Activated CD8-positive, alpha-beta memory T cell treated with anti-CD3 and anti-CD28 coated beads for 4 hours (primary cell): ENCODE data around the gene CIART.
"Not testable (repeated sequence)": the region's sequence is repeated elsewhere in the genome, so short reads cannot be mapped to it uniquely, and the experiment has no call there.

Source experiments
- DNase-seq, 2 donors: peaks; one replicate each; pipeline ENCODE4 v3.0.0-alpha.2; 2020; ENCODE audit warnings: low read depth in 2 of 2

CIART gene

DNA sequence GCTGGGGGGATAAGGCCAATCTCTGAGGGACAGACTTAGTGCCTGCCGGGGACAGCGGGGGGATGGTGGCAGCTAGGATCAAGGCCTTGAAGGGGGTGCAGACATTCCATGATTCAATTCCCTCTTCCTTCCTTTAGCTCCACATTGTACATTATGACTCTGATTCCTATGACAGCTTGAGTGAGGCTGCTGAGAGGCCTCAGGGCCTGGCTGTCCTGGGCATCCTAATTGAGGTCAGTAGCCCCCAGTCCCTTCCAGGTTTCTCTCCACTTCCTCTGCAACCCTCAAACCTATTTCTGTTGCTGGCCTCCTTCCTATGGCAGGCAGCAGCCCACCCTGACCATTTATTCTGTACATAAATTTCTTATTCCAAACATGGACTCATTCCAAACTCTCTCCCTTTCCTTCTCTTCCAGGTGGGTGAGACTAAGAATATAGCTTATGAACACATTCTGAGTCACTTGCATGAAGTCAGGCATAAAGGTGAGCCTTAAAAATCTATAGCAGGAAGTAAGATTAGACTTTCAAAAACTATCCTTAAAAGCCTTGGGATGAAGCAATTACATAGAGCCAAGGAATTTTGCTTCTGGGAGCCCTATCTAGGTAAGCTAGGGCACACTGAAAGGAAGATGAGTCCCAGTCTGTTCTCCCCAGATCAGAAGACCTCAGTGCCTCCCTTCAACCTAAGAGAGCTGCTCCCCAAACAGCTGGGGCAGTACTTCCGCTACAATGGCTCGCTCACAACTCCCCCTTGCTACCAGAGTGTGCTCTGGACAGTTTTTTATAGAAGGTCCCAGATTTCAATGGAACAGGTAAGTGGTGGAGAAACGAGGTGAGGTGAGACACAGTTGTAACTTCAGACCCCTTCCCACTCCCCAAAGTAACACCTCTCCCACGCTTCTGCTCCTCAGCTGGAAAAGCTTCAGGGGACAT, 19.7 kb upstream of the CIART start:
- DNase-seq = no peak

DNA sequence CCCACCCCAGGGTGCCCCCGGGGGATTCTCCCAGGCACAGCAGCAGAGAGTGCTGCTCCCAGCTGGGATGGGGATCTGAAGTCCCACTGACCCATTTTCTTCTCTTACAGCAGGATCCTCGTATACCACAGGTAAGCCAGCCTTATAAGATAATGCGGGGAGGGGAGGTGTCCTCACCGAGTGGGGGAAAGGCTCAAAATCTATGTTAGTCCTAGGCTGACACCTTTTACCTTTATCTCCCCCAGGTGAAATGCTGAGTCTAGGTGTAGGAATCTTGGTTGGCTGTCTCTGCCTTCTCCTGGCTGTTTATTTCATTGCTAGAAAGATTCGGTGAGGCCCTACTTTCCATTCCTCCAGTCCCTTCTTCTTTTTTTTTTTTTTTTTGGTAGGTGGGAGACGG, 18.8 kb upstream of the CIART start:
- DNase-seq = no peak

DNA sequence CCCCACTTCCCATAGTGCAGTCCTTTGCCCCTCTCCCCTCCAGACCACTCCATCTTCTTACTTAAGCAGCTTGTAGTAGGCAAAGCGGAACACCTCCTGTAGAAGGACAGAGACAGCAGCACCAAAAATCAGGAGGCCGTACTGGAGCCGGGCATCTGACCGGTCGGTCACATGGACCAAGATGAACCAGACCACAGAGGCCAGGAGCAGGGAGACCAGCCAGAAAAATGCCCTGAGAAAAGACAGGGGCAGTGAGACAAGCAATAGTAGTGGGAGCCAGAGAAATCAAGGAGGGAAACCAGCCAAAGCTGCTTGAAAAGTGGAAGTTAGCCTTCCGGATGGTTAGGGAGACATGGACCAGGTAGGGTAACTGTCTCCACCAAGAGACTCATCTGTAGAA, 14.5 kb upstream of the CIART start:
- DNase-seq = no peak

DNA sequence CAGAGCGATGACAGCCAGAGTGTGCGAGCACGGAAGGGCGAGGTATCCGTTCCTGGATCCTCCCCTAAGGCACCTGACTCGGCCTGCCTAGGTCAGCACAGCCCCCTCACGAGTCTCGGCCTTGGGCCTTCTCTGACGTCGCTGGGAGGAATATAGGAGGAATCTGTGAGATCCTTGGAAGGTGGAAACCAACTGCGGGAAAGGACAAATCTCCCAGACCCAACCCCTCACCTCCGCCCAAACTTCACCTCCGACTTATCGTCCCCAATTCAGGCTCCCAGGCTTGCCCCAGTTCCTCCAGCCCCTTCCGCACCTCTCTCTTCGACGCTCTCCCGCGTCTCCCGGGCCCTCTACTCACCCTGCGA, 14.0 kb upstream of the CIART start:
- no peak for DNase-seq

DNA sequence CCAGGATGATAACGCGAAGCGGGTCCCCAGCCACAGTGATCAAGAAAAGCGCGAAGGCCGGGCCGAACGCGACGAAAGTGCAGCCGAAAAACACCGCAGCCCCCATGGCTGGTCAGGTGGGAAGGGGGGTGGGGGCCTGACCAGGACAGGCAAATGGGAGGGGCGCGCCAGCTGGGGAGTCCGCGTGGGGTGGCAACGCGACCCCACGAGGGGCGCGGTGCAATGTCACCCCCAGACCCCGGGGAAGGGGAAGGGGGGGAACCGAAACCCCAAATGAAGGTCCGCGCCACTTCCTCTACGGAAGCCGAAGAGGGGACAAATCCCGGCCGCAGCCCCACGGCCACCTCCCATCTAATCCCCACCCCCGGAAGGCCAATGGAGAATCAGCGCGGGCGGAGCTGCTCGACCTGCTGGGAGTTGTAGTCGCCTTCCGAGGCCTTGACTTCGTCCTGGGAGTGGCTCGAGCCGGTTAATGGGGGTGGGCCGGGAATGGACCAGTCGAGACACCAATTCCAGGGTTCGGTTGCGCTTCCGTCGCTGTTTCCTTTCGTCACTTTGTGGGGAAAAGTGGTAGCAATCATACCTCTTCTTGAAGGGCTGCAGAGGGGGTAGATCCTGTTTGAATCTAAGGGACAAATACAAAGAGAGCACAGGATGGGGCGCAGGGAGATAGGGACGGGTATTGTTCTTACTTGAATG, 13.5 kb upstream of the CIART start, which contains the start of gene APH1A:
TSS of gene APH1A (minus strand) at position 312 of the 699 bp plus-strand sequence. CDS start at position 106, 206 bp downstream.
- peak; percentile 86 to 87 for DNase-seq

DNA sequence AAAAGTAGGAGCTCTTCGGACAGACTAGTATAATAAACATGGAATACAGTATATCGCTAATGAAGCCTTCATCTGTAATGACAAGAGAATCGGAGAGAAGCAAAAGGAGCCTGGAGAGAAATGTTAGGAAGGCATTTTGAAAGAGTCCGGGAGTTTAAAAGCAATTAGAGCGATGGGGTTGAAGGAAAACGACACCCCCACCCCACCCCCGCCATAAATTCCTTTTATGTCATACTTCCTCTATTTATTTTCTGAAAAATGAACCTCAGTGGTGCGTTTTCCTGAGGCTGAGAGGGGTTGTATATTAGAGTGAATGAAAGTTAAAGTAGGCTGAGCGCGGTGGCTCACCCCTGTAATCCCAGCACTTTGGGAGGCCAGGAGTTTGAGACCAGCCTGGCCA, 12.9 kb upstream of the CIART start:
- no peak for DNase-seq

DNA sequence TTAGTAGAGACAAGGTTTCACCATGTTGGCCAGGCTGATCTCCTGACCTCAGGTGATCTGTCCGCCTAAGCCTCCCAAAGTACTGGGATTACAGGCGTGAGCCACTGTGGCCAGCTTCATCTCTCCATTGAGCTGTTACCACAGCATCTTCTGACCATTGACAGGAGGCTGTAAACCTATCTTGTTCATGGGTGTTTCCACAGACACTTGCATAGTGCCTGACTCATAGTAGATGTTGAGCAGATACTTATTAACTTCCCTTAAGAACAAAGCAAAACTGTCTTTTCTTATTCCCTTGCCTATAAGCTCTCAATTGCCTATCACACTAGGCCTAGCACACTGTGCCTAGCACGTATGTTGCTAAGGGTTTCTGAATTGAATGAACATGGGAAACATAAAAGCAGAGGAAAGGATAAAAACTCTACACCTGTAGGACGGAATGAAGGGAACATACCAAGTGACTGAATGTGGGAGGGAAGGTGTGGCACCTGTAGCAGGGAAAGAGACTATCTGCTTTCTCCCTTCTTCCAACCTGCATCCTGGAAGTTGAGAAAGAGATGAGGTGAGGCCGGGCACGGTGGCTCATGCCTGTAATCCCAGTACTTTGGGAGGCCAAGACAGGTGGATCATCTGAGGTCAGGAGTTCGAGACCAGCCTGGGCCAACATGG, 10.9 kb upstream of the CIART start:
- no peak for DNase-seq

DNA sequence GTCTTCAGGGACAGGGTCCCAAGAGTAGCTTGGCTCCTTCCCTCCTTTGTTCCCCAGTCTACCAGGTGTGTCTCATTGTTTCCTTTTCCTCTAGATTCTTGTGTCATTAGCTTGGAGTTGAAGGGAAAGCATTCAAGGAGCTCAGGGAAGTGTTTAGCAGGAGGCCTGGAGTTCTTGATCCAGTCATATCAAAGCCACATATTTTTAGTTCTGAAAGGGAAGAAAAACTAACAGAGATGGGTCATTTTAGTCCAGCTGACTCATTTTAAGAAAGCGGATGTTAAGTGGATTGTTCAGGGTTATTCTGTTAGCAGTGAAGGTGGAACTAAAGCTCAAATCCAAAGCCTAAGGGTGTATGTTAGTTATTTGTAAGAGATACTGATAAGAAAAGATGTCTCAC, 9.0 kb upstream of the CIART start:
- no peak for DNase-seq

DNA sequence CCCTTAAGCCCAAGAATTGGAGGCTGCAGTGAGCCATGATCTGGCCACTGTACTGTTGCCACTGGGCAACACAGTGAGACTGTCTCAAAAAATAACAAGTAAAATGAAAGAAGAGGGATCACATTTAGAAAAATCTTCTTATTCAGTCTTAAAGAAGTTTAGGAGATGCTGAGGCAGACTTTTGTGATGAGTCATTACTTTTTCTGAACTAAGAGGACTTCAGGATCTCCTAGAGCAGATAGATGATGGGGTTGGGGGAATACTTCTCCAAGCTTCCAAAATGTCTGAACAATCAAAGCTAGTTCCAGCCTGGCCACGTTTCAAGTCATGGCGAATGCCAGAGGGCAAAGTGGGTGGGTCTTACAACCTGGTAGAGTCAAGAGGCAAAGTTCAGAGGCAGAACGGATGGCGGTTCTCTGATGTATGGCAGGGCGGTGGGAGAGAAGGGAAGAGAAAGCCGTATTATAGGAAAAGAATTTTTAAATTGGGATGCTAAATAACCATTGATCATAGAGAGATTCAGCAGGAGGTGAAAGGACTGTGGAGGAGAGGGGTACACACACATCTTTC, 2.1 kb upstream of the CIART start:
- no peak for DNase-seq

DNA sequence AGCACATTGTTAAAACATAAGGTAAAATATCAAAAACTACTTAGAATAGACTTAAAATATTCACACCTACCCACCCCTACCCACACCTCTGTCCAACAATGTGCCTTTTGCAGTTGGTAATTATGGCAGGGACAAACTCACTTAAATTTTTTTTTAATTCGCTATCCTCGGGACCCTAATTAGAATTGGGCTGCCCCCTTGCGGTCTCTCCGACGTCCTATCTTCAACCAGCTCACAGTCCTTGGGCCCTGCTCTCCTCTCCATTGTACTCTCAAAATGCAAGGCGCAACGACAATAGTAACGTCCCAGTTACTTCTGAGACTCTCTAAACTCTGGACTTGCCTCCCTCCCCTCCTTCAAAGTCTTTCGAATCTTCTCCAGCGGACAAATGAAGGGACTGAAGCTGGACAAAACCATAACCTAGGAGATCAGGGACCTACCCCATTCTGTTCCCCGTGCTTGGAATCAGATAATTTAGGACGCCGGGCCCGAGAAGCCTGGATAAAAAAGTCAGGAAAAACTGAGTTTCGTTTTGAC, 1.1 kb upstream of the CIART start:
- peak; percentile 42 to 43 for DNase-seq

DNA sequence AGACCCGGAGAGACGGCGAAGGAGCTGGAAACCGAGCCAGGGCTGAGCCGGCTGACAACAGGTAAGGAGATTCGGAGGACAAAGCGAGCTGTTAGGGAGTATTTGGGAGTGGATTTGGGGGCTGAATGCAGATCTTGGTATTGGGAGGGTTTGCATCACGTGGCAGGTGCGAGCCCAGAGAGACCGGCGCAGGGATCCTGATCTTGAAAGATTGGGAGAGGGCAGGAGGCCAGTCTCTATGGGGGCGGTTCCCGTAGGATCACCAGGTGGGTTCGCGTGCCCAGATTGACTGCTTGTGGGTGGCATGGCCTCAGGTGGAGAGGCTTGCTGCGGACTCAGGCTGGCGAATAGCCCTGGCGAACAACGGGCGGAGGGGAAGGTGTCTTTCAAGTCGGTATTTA, 204 bp downstream of the CIART start:
- DNase-seq = no peak

DNA sequence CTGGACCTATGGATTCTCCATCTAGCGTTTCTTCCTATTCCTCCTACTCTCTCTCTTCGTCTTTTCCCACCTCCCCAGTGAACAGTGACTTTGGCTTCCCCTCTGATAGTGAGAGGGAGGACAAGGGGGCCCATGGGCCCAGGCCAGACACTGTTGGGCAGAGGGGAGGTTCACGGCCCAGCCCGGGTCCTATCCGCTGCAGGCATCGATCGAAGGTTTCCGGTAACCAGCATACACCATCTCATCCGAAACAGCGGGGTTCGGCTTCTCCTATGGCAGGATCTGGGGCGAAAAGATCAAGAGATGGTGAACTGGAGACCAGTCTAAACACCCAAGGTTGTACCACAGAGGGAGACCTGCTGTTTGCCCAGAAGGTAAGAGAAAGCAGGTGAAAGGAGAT, 906 bp downstream of the CIART start:
- DNase-seq = no peak

DNA sequence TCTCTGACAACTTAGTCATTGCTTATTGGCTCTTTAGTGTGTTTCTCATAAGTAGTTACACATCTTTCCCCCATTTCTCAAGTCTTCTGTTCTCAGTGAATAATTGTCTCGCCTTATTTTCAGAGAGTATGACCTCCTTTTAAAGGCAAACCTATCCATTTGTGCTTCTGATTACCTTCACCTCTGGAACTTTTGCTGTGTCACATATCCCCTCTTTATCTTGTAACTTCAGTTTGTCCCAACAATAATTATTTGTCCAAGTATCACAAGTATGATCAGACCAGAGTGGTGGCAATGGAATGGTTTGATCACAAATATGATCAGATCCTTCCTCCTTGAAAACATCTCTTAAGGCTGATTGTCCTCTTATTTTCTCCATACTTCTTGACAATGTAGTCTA, 6.0 kb downstream of the CIART start:
- no peak for DNase-seq

DNA sequence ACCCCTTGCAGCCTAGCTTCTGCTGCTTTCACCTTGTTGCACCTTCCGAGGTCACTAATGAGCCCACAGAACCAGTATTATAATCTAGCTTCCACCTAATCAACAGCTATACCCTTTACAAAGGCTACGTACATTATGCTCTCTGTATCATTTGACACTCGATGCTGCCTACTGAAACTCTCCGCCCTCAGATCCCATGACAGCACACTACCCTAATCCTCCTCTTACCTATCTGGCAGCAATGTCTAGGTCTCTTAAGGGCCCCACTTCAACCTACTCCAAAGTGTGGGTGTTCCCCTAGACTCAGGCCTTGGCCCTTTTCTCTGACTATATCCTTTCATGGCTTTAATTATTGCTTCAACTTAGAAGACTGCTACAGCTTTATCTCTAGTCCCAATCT, 6.5 kb downstream of the CIART start:
- no peak for DNase-seq

DNA sequence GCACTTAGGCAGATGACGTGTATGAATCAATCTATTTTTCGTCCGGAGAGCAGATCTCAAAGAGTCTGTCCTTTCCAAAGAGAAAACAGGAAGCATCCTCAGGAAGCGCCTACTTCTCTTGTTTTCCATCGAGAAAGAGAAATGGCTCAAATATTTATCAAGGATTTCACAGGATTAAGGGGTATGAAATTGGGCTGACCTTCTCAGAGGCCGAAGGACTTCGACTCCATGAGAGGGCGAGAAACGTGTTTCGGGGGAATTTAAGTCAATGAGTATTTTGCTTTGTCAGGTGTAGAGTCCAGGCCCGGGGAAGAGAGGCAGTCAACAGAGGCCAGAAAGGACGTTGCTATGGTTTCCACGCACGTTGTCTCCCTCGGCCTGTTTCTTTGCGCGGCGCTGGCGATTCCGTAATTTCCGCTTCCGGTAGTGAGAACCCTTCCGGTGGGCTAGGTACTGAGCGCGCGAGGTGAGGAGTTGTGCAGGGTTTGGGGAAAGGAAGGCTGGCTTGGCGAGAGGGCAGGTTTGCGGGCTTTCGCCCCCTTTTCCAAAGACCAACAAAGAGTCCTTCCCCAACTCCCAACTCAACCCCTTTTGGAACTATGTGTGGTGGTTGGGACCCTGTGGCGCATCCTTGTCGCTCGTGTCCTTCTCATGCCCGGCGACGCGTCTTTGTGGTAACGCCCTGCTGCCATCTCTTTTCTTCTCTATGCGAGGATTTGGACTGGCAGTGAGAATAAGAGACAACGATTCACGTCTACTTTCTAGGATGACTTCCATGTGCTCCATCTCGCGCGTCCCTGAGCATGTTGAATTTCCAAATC, 11.3 kb downstream of the CIART start, which contains the start of gene MRPS21:
TSS of gene MRPS21 (plus strand) at position 429 of the 821 bp plus-strand sequence. CDS start 506 bp downstream, outside the sequence.
- peak; percentile 60 to 80 for DNase-seq

DNA sequence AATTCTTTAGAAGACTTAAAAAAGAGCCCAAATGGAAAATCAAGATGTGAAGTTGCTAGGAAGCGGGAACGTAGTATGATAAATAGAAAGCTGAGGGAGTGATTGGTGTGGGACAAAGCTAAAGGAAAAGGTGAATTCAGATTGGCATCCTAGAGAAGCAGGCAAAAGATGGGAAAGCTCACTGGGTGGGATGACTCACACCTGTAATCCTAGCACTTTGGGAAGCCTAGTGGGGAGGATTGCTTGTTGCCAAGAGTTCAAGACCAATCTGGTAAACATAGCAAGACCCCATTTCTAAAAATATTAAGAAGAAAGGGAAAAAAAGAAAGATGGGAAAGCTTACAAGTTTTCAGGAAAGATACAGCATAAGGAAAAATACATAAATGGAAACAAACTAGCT, 13.1 kb downstream of the CIART start:
- no peak for DNase-seq

DNA sequence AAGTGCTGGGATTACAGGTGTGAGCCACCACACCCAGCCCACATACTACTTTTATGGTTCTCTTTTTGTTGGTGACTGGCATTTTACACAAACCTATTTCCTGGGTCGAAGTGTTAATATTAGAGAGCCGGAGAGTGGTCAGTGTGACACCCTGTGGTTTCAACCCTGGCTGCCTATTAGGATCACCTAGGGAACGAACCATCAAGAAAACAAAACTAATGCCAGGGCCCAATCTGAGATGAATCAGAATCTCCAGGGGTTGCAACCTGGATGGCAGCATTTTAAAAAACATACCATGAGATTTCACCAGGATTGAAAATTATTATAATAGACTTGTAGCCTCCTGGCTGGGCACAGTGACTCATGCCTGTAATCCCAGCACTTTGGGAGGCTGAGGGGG, 17.4 kb downstream of the CIART start:
- no peak for DNase-seq

DNA sequence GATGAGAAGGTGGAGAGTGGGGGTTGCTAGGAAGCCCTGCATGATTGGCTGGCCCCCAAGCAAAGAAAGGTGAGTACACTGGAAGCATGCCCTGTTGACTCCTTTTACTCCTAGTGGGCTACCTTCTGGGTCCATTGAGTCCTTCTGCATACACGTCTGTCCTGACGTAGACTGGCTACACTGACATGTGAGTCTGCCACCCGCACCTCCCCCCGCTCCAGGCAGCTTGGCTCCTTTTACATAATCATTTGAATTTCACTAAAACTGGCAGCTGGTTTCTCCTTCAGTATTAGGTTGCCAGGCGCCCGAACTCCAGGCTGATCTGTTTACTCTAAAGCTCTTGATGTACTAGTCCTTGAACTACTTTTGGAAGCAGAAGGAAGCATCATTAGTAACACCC, 20.0 kb downstream of the CIART start:
- no peak for DNase-seq

DNA sequence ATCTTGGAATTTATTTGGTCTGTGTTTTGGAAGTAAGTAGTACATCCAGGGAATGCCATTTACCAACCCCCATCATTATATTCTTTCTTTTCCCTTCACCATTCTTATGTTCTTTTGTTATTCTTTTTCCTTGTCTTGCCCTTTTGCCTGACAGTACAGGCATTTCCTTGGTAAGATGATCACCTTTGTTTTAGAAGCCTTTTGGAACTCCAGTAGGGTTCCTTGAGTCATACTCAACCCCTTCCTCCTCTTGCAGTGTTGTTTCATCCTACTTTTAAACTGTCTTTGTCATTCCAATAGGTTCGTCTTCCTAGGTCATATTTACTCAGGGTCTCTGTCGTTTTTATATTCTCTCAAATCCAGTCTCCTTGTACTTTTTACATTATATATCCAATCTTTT, 20.5 kb downstream of the CIART start:
- DNase-seq = no peak

DNA sequence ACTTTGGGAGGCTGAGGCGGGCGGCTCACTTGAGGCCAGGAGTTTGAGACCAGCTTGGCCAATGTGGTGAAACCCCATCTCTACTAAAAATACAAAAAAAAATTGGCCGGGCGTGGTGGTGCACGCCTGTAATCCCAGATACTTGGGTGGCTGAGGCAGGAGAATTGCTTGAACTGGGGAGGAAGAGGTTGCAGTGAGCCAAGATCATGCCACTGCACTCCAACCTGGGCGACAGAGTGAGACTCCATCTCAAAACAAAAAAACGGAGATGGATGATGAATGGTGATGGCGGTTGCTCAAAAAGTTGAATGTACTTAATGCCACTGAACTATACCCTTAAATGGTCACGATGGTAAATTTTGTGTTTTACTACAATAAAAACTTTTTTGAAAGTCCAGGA, 26.2 kb downstream of the CIART start:
- not testable (repeated sequence) for DNase-seq
